OCI-LY7 (cell line): ENCODE data around the gene NTNG2.

Experiments
- CTCF ChIP-seq: fragments of 200-600 bp; sonication (generic); conservative IDR thresholded peaks from 2 replicates; pipeline ENCODE4 v1.5.1; 2014; ENCODE audit warnings: mild to moderate bottlenecking, antibody characterized with exemption, low read length, moderate library complexity, mixed read lengths
- EZH2phosphoT487 ChIP-seq: fragments of 200-600 bp; sonication (generic); IDR thresholded peaks from 2 replicates; pipeline ENCODE4 v1.6.1; 2018; ENCODE audit warnings: low read depth, borderline replicate concordance, mild to moderate bottlenecking, mixed run types, antibody characterized with exemption, low read length, moderate library complexity, mixed read lengths

GRCh38 chr9:132157347-132158116, 4.3 kb upstream of the NTNG2 start:
- TF ChIP-seq CTCF (no peak), EZH2phosphoT487 (no peak)
